Activated CD4-positive, alpha-beta T cell treated with anti-CD3 and anti-CD28 coated beads for 4 hours (primary cell): ENCODE data around the gene RNF135.
A peak's percentile ranks its signal among the peaks of the same experiment; 100 is the strongest.
"Not testable (repeated sequence)": the region's sequence is repeated elsewhere in the genome, so short reads cannot be mapped to it uniquely, and the experiment has no call there.

Experiments
- DNase-seq, 2 donors: peaks; one replicate each; pipeline ENCODE4 v3.0.0-alpha.2; 2020

The RNF135 gene

GRCh38 chr17:31003225-31003866 is 32.5 kb downstream of the RNF135 start:
- no peak for DNase-seq

- no peak for DNase-seq
Measured at GRCh38 chr17:31004160-31004559, 33.3 kb downstream of the RNF135 start.

- no peak for DNase-seq
Measured at GRCh38 chr17:31007695-31008373, 37.0 kb downstream of the RNF135 start.

GRCh38 chr17:31008374-31009041 is 37.7 kb downstream of the RNF135 start:
- peak; percentile 33 to 36 for DNase-seq

GRCh38 chr17:31009042-31009702 is 38.3 kb downstream of the RNF135 start:
- DNase-seq = peak; percentile 3

GRCh38 chr17:31010014-31010413 is 39.2 kb downstream of the RNF135 start:
- not testable (repeated sequence) for DNase-seq

GRCh38 chr17:31013844-31014243 is 43.0 kb downstream of the RNF135 start:
- DNase-seq = no peak

DNA sequence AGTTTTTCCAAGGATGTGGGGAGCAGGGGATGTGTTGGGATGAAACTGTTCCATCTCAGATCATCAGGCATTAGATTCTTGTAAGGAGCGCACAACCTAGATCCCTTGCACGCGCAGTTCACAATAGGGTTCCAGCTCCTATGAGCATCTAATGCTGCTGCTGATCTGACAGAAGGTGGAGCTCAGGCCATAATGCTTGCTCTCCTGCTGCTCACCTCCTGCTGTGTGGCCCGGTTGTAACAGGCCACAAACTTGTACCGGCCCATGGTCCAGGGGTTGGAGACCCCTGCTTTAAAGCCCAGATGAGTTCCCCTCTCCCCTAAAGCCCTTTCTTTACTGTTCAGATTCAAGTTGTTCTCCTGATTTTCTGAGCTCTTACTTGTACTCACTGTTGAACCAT is 44.8 kb downstream of the RNF135 start:
- DNase-seq = no peak

- no peak for DNase-seq
Measured at GRCh38 chr17:31019004-31019403, 48.2 kb downstream of the RNF135 start.

DNA sequence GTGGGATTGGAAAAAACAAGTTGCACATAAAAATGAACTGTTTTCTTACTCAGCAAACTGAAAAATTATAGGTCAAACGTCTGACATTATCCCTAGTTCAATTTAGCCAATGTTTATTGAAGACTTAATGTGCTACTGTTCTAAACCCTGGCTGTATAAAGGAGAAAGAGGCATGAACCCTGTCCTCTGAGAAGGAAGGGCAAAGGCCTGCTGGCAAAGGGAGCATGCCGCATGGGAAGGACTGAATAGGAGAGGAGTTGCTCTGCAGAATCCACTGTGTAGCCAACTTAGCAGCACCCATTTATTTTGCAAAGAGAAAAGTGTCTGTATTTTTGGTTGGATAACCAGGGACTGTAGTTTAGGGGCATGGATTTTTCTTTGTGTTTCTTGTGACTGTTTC is 52.3 kb downstream of the RNF135 start:
- not testable (repeated sequence) for DNase-seq

GRCh38 chr17:31031841-31032240 is 61.0 kb downstream of the RNF135 start:
- DNase-seq = no peak

- not testable (repeated sequence) for DNase-seq
Measured at GRCh38 chr17:31035611-31036010, 64.8 kb downstream of the RNF135 start.

DNA sequence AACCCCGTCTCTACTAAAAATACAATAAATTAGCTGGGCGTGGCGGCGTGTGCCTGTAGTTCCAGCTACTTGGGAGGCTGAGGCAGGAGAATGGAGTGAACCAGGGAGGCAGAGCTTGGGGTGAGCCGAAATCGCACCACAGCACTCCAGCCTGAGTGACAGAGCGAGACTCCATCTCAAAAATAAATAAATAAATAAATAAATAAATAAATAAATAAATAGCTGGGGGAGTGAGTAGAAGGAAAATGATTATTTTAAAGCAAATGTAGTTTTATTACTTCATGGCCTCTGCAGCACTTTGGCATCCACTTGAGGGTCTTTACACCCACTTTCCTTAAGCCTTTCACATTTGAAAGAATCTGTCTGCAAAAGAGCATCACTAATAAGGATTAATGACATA is 70.0 kb downstream of the RNF135 start:
- not testable (repeated sequence) for DNase-seq

DNA sequence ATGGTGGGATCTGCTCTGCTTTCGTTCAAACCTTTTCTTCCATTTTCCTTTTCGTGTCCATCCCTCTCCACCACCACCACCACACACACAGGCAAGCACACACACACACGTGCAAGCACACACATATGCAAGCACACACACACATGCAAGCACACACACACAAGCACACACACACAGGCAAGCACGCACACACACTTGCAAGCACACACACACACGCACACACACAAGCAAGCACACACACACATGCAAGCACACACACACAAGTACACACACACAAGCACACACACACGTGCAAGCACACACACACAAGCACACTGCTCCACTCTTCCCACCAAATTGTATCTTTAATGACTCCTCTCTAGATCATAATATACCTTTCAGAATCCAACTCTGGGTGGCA is 71.5 kb downstream of the RNF135 start:
- not testable (repeated sequence) for DNase-seq

DNA sequence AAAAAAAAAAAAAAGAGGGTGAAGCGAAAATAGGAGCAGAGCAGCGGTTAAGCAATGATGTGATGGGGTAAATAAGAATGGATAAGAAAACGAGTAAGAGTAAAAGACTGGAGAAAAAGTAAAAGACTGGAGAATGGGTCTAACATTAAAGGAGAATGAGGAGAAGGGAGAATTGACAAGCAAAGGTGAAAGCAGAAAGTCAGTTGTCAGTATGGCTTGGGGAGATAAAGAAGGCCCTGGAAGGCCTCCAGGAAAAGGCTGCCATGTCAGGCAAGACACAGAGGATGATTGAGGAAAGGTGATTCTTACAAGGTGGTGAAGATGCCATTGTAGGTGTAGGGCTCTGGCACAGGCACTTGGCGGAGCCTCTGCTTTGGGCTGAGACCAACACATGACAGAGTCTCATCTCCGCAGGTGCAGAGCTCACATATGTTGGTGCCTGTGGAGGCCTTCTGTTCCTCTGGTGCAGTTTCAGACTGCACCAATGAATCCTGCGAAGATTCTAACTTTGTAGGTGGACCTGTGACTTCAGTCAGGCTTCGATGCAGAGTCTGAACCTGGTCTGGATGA is 76.1 kb downstream of the RNF135 start:
- DNase-seq = not testable (repeated sequence)

GRCh38 chr17:31048142-31048541 is 77.3 kb downstream of the RNF135 start:
- no peak for DNase-seq

GRCh38 chr17:31048780-31049179 is 77.9 kb downstream of the RNF135 start:
- DNase-seq = no peak
